IMR-90 (cell line): Measurements from ENCODE around the gene SRC. TPM values are rescaled to one million over a fixed set of nuclear protein-coding genes. Genes with fewer than 3 reads are reported as not detected.

ENCODE experiments used
- ATAC-seq: fragments of 200-7000 bp; cut with Tn5 transposase; 2 replicates; pipeline ENCODE4 v1.9.1; 2020; ENCODE audit warnings: low read depth, mild to moderate bottlenecking, moderate library complexity
- BruUV-seq: library from RNA; stranded (reverse); fragments of 400-500 nt; replicated peaks from 2 replicates; lab custom pipeline; 2021; lab: Mats Ljungman, UMichigan
- CTCF ChIA-PET: fragments of 300-600 bp; formaldehyde crosslinking; extraction: SDS; loops from one replicate; lab custom pipeline; 2021; ENCODE audit warnings: antibody characterized with exemption; lab: Yijun Ruan, JAX
- POLR2A ChIA-PET: fragments of 300-600 bp; sonication (Branson Sonifier 250); formaldehyde crosslinking; loops from one replicate; lab custom pipeline; 2022; ENCODE audit warnings: antibody characterized with exemption; ENCODE audit not compliant: unreplicated experiment; lab: Charles Lee
- DNase-seq: peaks from one replicate; pipeline ENCODE4 v3.0.0; 2013
- H2AFZ ChIP-seq: replicated peaks from 2 replicates; pipeline ENCODE3; 2013; ENCODE audit warnings: low read length, mild to moderate bottlenecking; ENCODE audit not compliant: poor library complexity
- H2AK5ac ChIP-seq: 2 replicates; pipeline ENCODE4 v1.6.1; 2013; ENCODE audit warnings: low read depth, low read length, inconsistent platforms
- H2AK9ac ChIP-seq: replicated peaks from 2 replicates; pipeline ENCODE3; 2013; ENCODE audit warnings: mild to moderate bottlenecking, low read depth, low read length, moderate library complexity; ENCODE audit not compliant: poor library complexity
- H2BK120ac ChIP-seq: 2 replicates; pipeline ENCODE4 v1.6.1; 2013; ENCODE audit warnings: low read depth, low read length, inconsistent platforms
- H2BK15ac ChIP-seq: 3 replicates; pipeline ENCODE4 v1.6.1; 2013; ENCODE audit warnings: low read depth, low read length, inconsistent platforms
- H2BK20ac ChIP-seq: 2 replicates; pipeline ENCODE4 v1.6.1; 2013; ENCODE audit warnings: low read depth, mild to moderate bottlenecking, inconsistent platforms, low read length, moderate library complexity
- H2BK5ac ChIP-seq: 2 replicates; pipeline ENCODE4 v1.6.1; 2013; ENCODE audit warnings: mild to moderate bottlenecking, low read depth, low read length, inconsistent platforms; ENCODE audit not compliant: poor library complexity, severe bottlenecking
- H3K14ac ChIP-seq: replicated peaks from 2 replicates; pipeline ENCODE4 v1.6.1; 2013; ENCODE audit warnings: low read depth, low read length, inconsistent platforms
- H3K18ac ChIP-seq: 2 replicates; pipeline ENCODE4 v1.6.1; 2013; ENCODE audit warnings: low read depth, low read length, control low read depth
- H3K23ac ChIP-seq: 2 replicates; pipeline ENCODE4 v1.6.1; 2013; ENCODE audit warnings: low read depth, low read length, inconsistent platforms
- H3K27ac ChIP-seq: 2 replicates; pipeline ENCODE4 v1.5.1; 2013; ENCODE audit warnings: mild to moderate bottlenecking, control low read depth, low read length; ENCODE audit not compliant: insufficient read depth
- H3K27me3 ChIP-seq: 2 replicates; pipeline ENCODE4 v1.6.1; 2013; ENCODE audit warnings: low read length; ENCODE audit not compliant: control insufficient read depth, insufficient read depth
- H3K36me3 ChIP-seq: 2 replicates; pipeline ENCODE4 v1.6.1; 2013; ENCODE audit warnings: low read length, mixed read lengths; ENCODE audit not compliant: control insufficient read depth, insufficient read depth
- H3K4ac ChIP-seq: 2 replicates; pipeline ENCODE4 v1.6.1; 2013; ENCODE audit warnings: low read depth, low read length, inconsistent platforms
- H3K4me1 ChIP-seq: 2 replicates; pipeline ENCODE4 v1.6.1; 2013; ENCODE audit warnings: low read length, mixed read lengths; ENCODE audit not compliant: control insufficient read depth, insufficient read depth
- H3K4me2 ChIP-seq: 2 replicates; pipeline ENCODE4 v1.6.1; 2013; ENCODE audit warnings: low read depth, mild to moderate bottlenecking, control low read depth, low read length, moderate library complexity
- H3K4me3 ChIP-seq: 2 replicates; pipeline ENCODE4 v1.5.1; 2013; ENCODE audit warnings: low read depth, mild to moderate bottlenecking, control low read depth, low read length, moderate library complexity; ENCODE audit not compliant: insufficient read depth
- H3K56ac ChIP-seq: 2 replicates; pipeline ENCODE4 v1.6.1; 2013; ENCODE audit warnings: low read length, inconsistent platforms; ENCODE audit not compliant: insufficient read depth; ENCODE audit errors: extremely low read depth
- H3K79me1 ChIP-seq, 2 experiments: 2 replicates each; pipeline ENCODE4 v1.6.1; 2013; ENCODE audit warnings: low read length in 2 of 2, inconsistent platforms in 1 of 2, low read depth in 1 of 2
- H3K9ac ChIP-seq: 2 replicates; pipeline ENCODE4 v1.6.1; 2013; ENCODE audit warnings: low read depth, low read length, control low read depth
- H3K9me1 ChIP-seq: 2 replicates; pipeline ENCODE4 v1.6.1; 2013; ENCODE audit warnings: low read length, inconsistent platforms; ENCODE audit not compliant: insufficient read depth
- H3K9me3 ChIP-seq: 2 replicates; pipeline ENCODE4 v1.6.1; 2013; ENCODE audit warnings: low read length; ENCODE audit not compliant: control insufficient read depth, insufficient read depth
- H4K20me1 ChIP-seq: 2 replicates; pipeline ENCODE4 v1.6.1; 2013; ENCODE audit warnings: low read length, inconsistent platforms; ENCODE audit not compliant: insufficient read depth
- H4K5ac ChIP-seq: 2 replicates; pipeline ENCODE4 v1.6.1; 2013; ENCODE audit warnings: mild to moderate bottlenecking, low read depth, low read length, control low read depth
- H4K8ac ChIP-seq, 2 experiments: 2 replicates each; pipeline ENCODE4 v1.6.1; 2013; ENCODE audit warnings: low read depth in 2 of 2, low read length in 2 of 2, control low read depth in 1 of 2, inconsistent platforms in 1 of 2
- H4K91ac ChIP-seq: 2 replicates; pipeline ENCODE4 v1.6.1; 2013; ENCODE audit warnings: low read depth, low read length, inconsistent platforms; ENCODE audit not compliant: insufficient read depth
- BHLHE40 ChIP-seq: fragments of 150-350 bp; IDR thresholded peaks from 2 replicates; pipeline ENCODE4 v1.6.1; 2016; ENCODE audit warnings: mild to moderate bottlenecking, low read depth, low read length
- CEBPB ChIP-seq: IDR thresholded peaks from 2 replicates; pipeline ENCODE4 v1.6.1; 2012; ENCODE audit warnings: low read depth, low read length, improper control_type of control experiment
- MAFK ChIP-seq: IDR thresholded peaks from 2 replicates; pipeline ENCODE4 v1.6.1; 2012; ENCODE audit warnings: low read depth, low read length, improper control_type of control experiment
- SMC3 ChIP-seq: fragments of 150-350 bp; IDR thresholded peaks from 2 replicates; pipeline ENCODE4 v1.6.1; 2016; ENCODE audit warnings: low read depth, mild to moderate bottlenecking, antibody characterized with exemption, low read length, moderate library complexity
- WGBS, 2 experiments: methylation state at CpG; one replicate each; pipeline versions ENCODE4 v1.1.5 to v1.1.7; 2013; ENCODE audit warnings: missing lambda C conversion rate in 2 of 2; ENCODE audit not compliant: insufficient read length in 1 of 2; ENCODE audit errors: extremely low coverage in 2 of 2; 5-methylcytosine and 5-hydroxymethylcytosine counted together
- dilution Hi-C: fragments of 300-500 bp; cut with HindIII; formaldehyde crosslinking; loops from one replicate; pipeline ENCODE4 v1.14.3; 2018; ENCODE audit warnings: low sequenced_read_pairs; ENCODE audit not compliant: unreplicated experiment
- in situ Hi-C: fragments of 300-500 bp; cut with MboI; formaldehyde crosslinking; loops from 3 replicates; pipeline ENCODE4 v1.14.3; 2019; ENCODE audit warnings: low sequenced_read_pairs, inconsistent platforms, mixed read lengths
- intact Hi-C: fragments of 100-400 bp; cut with micrococcal nuclease; formaldehyde crosslinking; loops from 2 replicates; pipeline ENCODE4 v1.10.0; 2022
- polyA plus RNA-seq, 3 experiments: library from polyadenylated mRNA; depleted of rRNA; stranded (reverse); fragments of >200 nt; gene quantifications; 2 replicates each; pipeline ENCODE4 v1.2.3, GENCODE V29; 2012; ENCODE audit warnings: low replicate concordance in 1 of 3
- total RNA-seq: library from RNA; depleted of rRNA; stranded (reverse); fragments of >200 nt; gene quantifications from 2 replicates; pipeline ENCODE4 v1.2.3, GENCODE V29; 2012
- TF ChIP-seq, protein P1 (sequence below): fragments of 150-350 bp; IDR thresholded peaks from 2 replicates; pipeline ENCODE4 v1.6.1; 2017; ENCODE audit warnings: mild to moderate bottlenecking, antibody characterized with exemption, low read length, low read depth

The SRC gene
- total and polyA plus RNA-seq, 2 of the 4 experiments (the other 2 are of a cell fraction): 7.0 to 24.2 TPM

DNA sequence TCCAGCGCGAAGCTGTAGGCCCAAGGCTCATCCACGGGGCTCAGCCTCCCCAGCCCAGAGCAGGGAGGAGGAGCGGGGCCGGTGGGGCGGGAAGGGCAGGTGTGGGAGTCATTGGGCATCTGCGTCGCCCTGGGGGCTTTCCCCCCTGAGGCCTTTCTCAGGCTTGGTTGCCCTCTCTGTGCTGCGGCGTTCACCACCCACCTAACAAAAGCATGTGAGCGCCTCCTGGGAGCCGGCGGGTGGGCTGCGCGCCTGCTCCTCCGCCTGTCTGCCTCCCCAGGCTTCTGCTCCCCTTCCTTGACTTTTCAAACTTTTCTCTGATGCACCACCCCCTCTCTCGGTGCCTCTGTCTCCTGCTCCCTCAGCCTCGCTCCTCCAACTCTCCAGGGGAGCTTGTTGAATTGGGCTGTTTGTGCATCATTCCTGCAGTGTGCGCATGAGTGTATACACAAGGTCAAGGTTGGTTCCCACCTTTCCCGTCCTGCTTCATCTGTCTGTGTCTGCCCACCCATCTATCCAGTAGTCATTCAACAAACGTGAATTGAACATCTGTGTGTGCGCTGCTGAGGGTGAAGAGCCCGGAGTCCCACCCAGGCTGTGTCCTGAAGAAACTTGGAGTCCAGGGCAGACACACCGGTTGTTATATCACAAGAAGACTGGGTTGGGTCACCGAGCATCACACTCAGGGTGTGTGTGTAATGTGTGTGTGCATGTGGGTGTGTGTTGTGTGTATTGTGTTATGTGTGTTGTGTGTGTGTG, 92.7 kb downstream of the SRC start:
- dilution Hi-C loops (no loop called here), in situ Hi-C loops (no loop called here), intact Hi-C loops (no loop called here)
- H3K14ac ChIP-seq: no peak overlapping the region
- DNase-seq: no peak
- H2BK15ac ChIP-seq: no peak overlapping the region
- H3K4ac ChIP-seq: no peak overlapping the region
- no peaks in the 10 kb centered on the region for H4K20me1 ChIP-seq
- no peak overlapping the region for H3K18ac ChIP-seq
- H4K91ac ChIP-seq: no peak overlapping the region
- no peak overlapping the region for H2BK20ac ChIP-seq
- H3K27me3 ChIP-seq: peaks cover 56% of the 10 kb centered on the region
- H3K9me3 ChIP-seq: no peaks in the 10 kb centered on the region
- BruUV-seq: no TSS peak
- CTCF ChIA-PET: no interaction called here
- POLR2A ChIA-PET: no interaction called here
- H3K9me1 ChIP-seq: 0 out of 2 replicates have a peak, but pooled peaks cover 4% of the 10 kb centered on the region
- no peak overlapping the region for H3K27ac ChIP-seq
- no peaks in the 10 kb centered on the region for H3K36me3 ChIP-seq
- no peak overlapping the region for H3K4me2 ChIP-seq
- H3K4me3 ChIP-seq: no peak overlapping the region
- no peaks in the 10 kb centered on the region for H3K4me1 ChIP-seq
- 67% methylated on average over 3 of the region's 25 CpGs; no CpG with 5 or more reads in 1 of the 2 experiments for WGBS, 2 experiments
- no peaks in the 10 kb centered on the region for H3K79me1 ChIP-seq
- no peak overlapping the region for H3K56ac ChIP-seq
- TF ChIP-seq SMC3: no peak
- TF ChIP-seq BHLHE40: no peak
- TF ChIP-seq, protein P1, sequence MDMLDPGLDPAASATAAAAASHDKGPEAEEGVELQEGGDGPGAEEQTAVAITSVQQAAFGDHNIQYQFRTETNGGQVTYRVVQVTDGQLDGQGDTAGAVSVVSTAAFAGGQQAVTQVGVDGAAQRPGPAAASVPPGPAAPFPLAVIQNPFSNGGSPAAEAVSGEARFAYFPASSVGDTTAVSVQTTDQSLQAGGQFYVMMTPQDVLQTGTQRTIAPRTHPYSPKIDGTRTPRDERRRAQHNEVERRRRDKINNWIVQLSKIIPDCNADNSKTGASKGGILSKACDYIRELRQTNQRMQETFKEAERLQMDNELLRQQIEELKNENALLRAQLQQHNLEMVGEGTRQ: no peak
- no peak for TF ChIP-seq CEBPB
- no peak for TF ChIP-seq MAFK
- H2BK120ac ChIP-seq: no peak overlapping the region
- no peak overlapping the region for H3K23ac ChIP-seq
- H2AK9ac ChIP-seq: no peak overlapping the region
- no peak for ATAC-seq
- no peak overlapping the region for H2AK5ac ChIP-seq
- no peak overlapping the region for H4K8ac ChIP-seq
- no peak overlapping the region for H3K9ac ChIP-seq
- H2BK5ac ChIP-seq: no peak overlapping the region
- H4K5ac ChIP-seq: no peak overlapping the region
- H2AFZ ChIP-seq: no peak overlapping the region
